GM19099 (cell line): ENCODE data around the gene LDLR.

Experiments used
- POLR2A ChIP-seq: IDR thresholded peaks from 3 replicates; pipeline ENCODE4 v1.6.1; 2011; ENCODE audit warnings: low read depth; ENCODE audit not compliant: insufficient read length; ENCODE audit errors: extremely low read depth

Gene LDLR

DNA sequence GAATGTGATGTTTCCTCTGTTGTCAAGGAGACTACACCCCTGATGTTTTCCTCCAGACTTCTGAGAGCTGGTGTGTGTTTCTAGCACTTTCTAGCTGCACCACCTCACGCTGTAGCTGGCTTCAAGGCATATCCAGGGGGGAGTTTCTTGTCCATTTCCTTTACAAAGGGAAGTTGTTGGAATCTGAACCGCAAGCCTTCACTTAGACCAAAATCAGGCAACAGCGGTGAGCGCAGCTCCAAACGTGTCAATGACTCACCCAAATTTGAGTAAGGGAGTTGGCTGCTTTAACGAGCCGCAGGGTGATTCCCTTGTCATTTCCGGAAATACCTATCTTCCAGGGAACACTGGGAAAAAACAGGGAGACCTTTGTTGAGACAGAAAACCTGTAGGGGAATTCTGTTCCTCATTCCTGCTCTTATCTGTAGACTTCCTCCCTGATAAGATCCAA lies 2.5 kb downstream of the LDLR start:
- no peak for TF ChIP-seq POLR2A

DNA sequence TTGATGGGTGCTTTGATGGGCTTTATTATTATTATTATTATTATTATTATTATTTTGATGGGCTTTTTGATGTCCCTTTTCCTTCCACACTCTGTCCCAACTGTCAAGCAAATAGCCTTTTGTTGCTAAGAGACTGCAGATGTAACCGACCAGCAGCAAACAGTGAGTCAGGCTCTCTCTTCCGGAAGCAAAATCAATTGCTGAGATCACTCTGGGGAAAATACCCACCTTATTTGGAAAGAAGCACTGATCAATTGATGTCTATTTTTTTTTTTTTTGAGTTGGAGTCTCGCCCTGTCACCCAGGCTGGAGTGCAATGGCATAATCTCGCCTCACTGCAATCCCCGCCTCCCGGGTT lies 2.9 kb downstream of the LDLR start:
- no peak for TF ChIP-seq POLR2A

DNA sequence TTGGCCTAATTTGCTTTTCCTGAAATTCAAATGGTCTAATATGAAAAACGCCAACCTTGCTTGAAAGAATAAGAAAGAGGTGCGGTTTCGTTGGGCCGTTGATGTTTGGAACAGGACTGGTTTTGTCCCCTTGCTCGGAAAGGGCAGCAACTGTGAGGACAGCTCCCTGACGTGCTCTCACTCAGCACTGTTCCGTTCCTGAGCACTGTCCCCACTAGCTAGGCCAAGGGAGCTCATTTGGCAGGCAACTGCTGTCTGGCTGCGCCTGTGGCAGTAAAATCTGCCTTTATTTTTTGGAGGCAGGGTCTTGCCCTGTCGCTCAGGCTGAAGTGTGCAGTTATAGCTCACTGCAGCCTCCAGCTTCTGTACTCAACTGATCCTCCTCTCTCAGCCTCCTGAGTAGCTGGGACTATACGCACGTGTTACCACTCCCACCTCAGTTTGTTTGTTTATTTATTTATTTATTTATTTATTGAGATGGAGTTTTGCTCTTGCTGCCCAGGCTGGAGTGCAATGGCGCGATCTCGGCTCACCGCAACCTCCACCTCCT lies 4.5 kb downstream of the LDLR start:
- no peak for TF ChIP-seq POLR2A

DNA sequence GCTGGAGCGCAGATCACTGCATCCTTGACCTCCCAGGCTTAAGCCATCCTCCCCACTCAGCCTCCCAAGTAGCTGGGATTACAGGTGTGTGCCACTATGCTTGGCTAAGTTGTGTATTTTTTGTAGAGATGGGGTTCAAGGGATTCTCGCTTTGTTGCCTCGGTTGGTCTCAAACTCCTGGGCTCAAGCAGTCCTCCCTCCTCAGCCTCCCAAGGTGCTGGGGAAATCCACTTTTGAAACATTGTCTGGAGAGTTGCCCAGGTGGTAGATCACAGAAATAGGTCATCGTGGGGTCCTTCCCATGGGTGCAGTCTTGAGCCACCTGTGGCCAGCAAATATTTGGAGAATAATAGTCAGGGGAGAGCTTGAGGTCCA lies 5.2 kb downstream of the LDLR start:
- TF ChIP-seq POLR2A = no peak

DNA sequence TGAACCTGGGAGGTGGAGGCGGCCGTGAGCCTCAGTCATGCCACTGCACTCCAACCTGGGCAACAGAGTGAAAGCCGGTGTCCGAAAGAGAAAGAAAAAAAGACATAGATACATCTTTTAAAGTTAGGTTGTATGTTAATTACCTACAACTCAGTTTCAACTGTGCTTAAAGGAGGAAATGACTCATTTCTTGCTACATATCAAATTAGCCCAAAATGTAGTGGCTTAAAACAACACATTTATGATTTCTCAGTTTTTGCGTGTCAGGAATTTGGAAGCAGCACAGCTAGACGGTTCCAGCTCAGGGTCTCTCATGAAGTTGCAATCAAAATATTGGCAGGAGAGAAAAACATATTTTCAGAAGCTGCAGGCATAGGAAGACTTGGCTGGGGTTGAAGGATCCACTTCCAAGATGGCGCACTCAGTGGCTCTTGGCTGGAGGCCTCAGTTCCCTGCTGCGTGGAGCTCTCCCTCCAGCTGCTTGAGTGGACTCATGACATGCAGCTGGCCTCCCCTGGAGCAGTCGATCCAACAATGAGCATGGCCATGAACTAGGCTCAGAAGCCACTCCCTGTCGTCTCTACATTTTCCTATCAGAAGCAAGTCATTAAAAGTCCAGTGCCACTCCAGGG lies 7.1 kb downstream of the LDLR start:
- no peak for TF ChIP-seq POLR2A

DNA sequence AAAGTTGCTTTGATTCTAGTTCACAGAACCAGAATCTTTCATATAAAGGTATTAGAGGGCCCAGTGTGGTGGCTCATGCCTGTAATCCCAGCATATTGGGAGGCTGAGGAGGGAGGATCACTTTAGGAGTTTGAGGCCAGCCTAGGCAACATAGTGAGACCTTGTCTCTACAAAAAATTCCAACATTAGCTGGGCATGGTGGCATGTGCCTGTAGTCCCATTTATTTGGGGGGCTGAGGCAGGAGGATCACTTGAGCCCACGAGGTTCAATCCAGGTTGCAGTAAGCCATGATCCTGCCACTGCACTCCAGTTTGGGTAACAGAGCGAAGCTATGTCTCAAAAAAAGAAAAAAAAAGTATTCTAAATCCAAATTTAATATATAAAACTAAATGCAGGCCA lies 9.1 kb downstream of the LDLR start:
- TF ChIP-seq POLR2A = no peak

DNA sequence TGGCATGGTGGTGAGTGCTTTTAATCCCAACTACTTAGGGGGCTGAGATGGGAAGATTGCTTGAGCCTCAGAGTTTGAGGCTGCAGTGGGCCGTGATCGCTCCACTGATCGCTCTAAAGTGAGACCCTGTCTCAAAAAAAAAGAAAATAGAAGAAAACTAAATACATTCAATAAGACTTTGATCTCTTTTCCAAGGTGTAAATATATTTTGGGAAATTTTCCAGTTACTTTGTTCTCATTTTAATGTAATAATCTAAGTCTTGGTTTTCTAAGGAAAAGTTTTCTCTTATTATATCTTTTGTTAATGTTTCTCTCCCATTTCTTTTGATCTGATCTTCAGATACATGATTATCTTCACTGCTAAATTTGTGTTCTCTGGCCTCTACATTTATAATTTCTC lies 9.6 kb downstream of the LDLR start:
- TF ChIP-seq POLR2A = no peak

DNA sequence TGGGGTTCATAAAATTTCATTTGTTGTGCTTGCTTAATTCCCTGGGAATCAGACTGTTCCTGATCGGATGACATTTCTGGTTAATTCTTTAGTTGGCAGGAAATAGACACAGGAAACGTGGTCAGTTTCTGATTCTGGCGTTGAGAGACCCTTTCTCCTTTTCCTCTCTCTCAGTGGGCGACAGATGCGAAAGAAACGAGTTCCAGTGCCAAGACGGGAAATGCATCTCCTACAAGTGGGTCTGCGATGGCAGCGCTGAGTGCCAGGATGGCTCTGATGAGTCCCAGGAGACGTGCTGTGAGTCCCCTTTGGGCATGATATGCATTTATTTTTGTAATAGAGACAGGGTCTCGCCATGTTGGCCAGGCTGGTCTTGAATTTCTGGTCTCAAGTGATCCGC lies 10.8 kb downstream of the LDLR start:
- TF ChIP-seq POLR2A = no peak

DNA sequence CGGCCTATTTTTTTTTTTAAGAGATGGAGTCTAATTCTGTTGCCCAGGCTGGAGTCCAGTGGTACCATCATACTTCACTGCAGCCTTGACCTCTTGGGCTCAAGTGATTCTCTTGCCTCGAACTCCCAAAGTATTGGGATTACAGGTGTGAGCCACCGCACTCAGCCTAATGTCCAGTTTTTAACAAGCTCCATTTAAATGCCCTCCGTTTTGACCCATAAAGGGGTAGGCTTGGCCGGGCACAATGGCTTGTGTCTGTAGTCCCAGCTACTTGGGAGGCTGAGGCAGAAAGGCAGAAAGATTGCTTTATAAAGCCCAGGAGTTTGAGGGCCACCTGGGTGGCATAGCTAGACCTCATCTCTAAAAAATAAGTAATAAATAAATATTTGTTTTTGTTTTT lies 11.8 kb downstream of the LDLR start:
- no peak for TF ChIP-seq POLR2A

DNA sequence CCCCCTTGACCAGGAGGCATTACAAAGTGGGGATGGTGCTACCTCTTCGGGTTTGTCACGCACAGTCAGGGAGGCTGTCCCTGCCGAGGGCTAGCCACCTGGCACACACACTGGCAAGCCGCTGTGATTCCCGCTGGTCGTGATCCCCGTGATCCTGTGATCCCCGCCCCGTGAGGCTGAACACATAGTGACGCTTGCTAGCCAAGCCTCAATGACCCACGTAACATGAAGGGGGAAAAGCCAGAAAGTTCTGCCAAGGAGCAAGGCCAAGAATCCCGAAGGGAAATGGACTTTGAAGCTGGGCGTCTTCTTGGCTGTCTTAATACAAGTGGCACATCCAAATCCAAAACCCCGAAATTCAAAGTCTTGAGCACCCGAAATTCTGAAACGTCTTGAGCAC lies 13.7 kb downstream of the LDLR start:
- TF ChIP-seq POLR2A = no peak

DNA sequence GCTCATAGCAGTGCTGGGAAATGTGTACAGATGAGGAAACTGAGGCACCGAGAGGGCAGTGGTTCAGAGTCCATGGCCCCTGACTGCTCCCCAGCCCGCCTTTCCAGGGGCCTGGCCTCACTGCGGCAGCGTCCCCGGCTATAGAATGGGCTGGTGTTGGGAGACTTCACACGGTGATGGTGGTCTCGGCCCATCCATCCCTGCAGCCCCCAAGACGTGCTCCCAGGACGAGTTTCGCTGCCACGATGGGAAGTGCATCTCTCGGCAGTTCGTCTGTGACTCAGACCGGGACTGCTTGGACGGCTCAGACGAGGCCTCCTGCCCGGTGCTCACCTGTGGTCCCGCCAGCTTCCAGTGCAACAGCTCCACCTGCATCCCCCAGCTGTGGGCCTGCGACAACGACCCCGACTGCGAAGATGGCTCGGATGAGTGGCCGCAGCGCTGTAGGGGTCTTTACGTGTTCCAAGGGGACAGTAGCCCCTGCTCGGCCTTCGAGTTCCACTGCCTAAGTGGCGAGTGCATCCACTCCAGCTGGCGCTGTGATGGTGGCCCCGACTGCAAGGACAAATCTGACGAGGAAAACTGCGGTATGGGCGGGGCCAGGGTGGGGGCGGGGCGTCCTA lies 15.9 kb downstream of the LDLR start:
- no peak for TF ChIP-seq POLR2A

DNA sequence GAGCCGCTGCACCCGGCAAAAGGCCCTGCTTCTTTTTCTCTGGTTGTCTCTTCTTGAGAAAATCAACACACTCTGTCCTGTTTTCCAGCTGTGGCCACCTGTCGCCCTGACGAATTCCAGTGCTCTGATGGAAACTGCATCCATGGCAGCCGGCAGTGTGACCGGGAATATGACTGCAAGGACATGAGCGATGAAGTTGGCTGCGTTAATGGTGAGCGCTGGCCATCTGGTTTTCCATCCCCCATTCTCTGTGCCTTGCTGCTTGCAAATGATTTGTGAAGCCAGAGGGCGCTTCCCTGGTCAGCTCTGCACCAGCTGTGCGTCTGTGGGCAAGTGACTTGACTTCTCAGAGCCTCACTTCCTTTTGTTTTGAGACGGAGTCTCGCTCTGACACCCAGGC lies 17.2 kb downstream of the LDLR start:
- no peak for TF ChIP-seq POLR2A

DNA sequence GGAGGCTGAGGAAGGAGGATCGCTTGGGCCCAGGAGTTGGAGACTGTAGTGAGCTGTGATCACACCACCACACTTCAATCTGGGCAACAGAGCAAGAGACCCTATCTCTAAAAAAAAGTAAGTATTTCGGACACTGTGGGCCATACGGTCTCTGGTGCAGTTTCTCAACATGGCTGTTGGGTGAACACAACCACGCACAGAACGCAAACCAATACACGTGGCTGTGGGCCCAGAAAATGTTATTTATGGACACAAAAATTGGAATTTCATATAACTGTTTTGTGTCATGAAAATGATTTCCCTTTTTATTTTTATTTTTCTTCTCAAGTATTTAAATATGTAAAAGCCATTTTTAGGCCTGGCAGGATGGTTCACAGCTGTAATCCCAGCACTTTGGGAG lies 19.5 kb downstream of the LDLR start:
- no peak for TF ChIP-seq POLR2A

DNA sequence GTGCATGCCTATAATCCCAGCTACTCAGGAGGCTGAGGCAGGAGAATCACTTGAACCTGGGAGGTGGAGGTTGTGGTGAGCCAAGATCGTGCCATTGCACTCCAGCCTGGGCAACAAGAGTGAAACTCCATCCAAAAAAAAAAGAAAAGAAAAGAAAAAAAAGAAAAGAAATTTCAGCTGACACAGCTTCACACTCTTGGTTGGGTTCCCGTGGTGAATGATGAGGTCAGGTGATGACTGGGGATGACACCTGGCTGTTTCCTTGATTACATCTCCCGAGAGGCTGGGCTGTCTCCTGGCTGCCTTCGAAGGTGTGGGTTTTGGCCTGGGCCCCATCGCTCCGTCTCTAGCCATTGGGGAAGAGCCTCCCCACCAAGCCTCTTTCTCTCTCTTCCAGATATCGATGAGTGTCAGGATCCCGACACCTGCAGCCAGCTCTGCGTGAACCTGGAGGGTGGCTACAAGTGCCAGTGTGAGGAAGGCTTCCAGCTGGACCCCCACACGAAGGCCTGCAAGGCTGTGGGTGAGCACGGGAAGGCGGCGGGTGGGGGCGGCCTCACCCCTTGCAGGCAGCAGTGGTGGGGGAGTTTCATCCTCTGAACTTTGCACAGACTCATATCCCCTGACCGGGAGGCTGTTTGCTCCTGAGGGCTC lies 22.0 kb downstream of the LDLR start:
- TF ChIP-seq POLR2A = peak; percentile 8

DNA sequence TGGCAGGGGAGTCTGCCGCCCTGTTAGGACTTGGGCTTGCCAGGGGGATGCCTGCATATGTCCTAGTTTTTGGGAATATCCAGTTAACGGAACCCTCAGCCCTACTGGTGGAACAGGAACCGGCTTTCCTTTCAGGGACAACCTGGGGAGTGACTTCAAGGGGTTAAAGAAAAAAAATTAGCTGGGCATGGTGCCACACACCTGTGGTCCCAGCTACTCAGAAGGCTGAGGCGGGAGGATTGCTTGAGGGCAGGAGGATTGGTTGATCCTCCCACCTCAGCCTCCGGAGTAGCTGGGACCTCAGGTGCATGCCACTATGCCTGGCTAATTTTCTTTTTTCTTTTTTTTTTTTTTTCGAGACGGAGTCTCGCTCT lies 22.5 kb downstream of the LDLR start:
- no peak for TF ChIP-seq POLR2A

DNA sequence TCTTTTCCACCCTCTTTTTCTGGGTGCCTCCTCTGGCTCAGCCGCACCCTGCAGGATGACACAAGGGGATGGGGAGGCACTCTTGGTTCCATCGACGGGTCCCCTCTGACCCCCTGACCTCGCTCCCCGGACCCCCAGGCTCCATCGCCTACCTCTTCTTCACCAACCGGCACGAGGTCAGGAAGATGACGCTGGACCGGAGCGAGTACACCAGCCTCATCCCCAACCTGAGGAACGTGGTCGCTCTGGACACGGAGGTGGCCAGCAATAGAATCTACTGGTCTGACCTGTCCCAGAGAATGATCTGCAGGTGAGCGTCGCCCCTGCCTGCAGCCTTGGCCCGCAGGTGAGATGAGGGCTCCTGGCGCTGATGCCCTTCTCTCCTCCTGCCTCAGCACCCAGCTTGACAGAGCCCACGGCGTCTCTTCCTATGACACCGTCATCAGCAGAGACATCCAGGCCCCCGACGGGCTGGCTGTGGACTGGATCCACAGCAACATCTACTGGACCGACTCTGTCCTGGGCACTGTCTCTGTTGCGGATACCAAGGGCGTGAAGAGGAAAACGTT lies 24.0 kb downstream of the LDLR start:
- TF ChIP-seq POLR2A = no peak
